GM10248 (cell line): ENCODE results near the gene CSN2.

Source experiments
- CTCF ChIA-PET: fragments of 300-600 bp; sonication (Branson Sonifier 250); formaldehyde crosslinking; extraction: SDS; loops from one replicate; lab custom pipeline; 2021; ENCODE audit warnings: antibody characterized with exemption; lab: Yijun Ruan, JAX
- POLR2A ChIA-PET: fragments of 350-650 bp; sonication (Branson Sonifier 250); formaldehyde crosslinking; extraction: SDS; loops from one replicate; lab custom pipeline; 2020; ENCODE audit warnings: antibody characterized with exemption; lab: Yijun Ruan, JAX
- DNase-seq: peaks from one replicate; pipeline ENCODE4 v3.0.0; 2012; ENCODE audit errors: extremely low spot score
- TF ChIP-seq, protein P1 (sequence below): IDR thresholded peaks from 2 replicates; pipeline ENCODE4 v1.5.1; 2012; ENCODE audit warnings: mild to moderate bottlenecking, low read depth; ENCODE audit errors: extremely low read depth, missing control alignments, control extremely low read depth

The CSN2 gene

DNA sequence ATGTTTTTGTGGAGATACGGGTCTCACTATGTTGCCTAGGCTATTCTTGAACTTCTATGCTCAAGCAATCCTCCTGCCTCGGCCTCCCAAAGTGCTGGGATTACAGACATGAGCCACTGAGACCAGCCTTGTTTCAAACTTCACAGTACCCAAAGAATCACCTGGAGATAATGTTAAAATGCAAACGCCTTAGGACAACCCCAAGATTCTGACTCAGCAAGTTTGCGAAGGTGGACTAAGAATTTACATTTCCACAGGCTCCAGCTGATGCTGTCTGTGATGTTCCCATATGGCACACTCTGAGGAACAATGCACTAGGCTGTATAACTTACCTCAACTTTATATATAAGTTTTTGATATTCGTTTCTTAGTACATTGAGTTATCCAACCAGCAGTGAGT is 29.3 kb upstream of the CSN2 start:
- ChIA-PET POLR2A (no interaction called here), CTCF (no interaction called here)
- TF ChIP-seq, protein P1, sequence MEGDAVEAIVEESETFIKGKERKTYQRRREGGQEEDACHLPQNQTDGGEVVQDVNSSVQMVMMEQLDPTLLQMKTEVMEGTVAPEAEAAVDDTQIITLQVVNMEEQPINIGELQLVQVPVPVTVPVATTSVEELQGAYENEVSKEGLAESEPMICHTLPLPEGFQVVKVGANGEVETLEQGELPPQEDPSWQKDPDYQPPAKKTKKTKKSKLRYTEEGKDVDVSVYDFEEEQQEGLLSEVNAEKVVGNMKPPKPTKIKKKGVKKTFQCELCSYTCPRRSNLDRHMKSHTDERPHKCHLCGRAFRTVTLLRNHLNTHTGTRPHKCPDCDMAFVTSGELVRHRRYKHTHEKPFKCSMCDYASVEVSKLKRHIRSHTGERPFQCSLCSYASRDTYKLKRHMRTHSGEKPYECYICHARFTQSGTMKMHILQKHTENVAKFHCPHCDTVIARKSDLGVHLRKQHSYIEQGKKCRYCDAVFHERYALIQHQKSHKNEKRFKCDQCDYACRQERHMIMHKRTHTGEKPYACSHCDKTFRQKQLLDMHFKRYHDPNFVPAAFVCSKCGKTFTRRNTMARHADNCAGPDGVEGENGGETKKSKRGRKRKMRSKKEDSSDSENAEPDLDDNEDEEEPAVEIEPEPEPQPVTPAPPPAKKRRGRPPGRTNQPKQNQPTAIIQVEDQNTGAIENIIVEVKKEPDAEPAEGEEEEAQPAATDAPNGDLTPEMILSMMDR = no peak
- DNase-seq = no peak

DNA sequence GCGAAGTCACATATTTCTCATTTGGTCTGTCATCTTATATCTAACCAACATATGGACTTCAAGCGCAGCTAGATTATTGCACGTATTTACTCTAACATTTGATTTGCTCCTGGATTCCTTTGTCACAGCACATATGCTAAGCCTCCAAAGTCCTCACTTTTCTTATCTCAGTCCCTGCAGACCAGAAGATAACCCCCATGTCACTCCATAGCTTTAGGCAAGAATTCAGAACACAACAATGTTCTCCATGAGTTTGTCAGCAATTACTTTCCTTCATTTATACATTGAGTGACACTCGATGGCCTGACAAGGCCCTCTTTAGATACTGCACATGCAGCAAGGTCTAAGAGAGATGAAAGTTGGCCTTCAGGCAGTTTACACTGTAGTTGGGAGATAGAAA is 25.5 kb upstream of the CSN2 start:
- ChIA-PET POLR2A (no interaction called here), CTCF (no interaction called here)
- no peak for DNase-seq
- TF ChIP-seq, protein P1 = no peak

DNA sequence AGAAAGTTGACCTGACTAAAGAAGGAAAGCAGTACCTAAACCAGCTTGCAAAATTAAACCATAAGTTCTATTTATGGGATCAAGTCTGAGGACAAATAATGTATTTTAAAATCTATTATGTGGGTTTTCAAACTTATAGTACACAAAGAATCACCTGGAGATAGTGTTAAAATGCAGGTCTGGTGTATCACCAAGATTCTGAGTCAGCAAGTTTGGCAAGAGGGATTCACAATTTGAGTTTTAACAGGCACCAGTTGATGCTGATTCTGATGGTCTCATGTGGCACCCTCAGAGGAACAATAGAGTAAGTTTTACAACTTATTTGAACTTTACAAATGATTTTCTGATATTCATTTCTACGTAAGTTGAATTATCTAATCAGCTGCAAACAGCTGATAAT is 21.1 kb upstream of the CSN2 start:
- CTCF ChIA-PET = no interaction called here

DNA sequence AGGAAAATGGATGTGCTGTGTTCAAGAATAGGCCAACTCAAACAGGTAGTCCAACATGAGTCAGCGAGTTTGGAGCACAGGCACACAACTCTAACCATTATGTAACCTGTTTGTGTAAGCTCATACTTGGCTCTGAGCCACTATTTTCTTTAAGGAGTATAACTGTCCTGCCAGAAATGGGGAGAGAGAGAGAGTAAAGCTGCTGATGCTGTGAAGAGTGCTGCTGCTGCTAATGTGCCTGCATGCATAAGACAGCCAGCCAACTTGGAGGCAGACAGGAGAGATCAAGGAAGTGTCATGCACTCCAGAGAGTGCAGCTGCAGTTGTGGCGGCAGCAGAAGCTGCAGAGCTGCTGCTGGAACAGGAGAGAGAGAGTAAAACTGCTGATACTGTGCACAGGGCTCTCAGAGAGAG is 18.5 kb upstream of the CSN2 start:
- TF ChIP-seq, protein P1 = no peak
- POLR2A ChIA-PET = no interaction called here
- CTCF ChIA-PET = no interaction called here
- no peak for DNase-seq

More for the DNA sequence above, 21.1 kb upstream of the CSN2 start:
- TF ChIP-seq, protein P1 = no peak
- POLR2A ChIA-PET = no interaction called here
- DNase-seq = no peak

DNA sequence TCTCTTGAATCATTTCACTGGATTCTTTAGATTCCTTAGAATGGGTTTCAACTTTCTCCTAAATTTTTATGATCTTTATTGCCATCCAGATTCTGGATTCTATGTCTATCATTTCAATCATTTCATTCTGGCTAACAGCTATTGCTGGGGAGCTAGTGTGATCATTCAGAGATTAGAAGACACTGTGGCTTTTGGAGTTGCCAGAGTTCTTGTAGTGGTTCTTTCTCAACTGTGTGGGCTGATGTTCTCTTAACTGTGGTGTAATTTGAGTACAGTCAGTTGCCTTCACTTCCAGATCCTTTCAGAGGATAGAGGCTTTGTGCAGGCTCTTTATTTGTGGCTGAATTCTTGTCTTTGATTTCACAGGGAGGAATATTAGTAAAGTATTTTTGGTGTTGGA is 12.1 kb upstream of the CSN2 start:
- ChIA-PET POLR2A (no interaction called here), CTCF (interaction anchor here (1.1 to 1.5 kb wide), 3 partner anchors 10 to 22 kb away, joined by 3 to 4 read pairs (median 4); no protein-coding TSS in a partner anchor)
- TF ChIP-seq, protein P1 = no peak
- no peak for DNase-seq

DNA sequence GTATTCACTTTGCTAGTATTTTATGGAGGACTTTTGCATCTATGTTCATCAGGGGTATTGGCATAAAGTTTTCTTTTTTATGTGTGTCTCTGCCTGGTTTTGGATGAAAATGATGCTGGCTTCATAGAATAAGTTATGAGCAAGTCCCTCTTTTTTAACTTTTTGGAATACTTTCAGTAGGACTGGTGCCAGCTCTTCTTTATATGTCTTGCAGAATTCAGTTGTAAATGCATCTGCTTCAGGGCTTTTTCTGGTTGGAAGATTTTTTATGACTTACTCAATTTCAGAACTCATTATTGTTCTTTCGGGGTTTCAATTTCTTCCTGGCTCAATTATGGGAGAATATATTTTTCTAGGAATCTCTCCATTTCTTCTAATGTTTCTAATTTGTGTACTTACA is 9.1 kb upstream of the CSN2 start:
- CTCF ChIA-PET = no interaction called here
- no peak for DNase-seq
- POLR2A ChIA-PET = no interaction called here
- TF ChIP-seq, protein P1 = no peak

DNA sequence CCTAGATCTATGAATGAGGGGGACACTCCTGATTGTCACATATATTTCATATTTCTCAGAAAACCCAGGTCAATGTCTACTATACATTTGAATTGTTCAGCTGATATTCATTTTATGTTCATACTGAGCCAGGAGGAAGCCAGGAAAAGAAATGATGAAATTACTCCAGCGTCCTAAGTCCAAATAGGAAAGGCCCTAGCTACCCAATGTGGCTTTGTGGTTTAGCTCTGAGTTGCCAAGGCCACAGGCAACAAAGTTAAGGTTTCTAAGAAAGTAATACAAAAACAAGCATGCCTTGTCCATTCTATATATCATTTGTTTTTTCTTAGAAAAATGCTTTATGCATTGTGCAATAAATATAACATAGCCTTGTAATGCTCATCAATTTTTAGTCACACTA is 4.5 kb upstream of the CSN2 start:
- ChIA-PET POLR2A (no interaction called here), CTCF (no interaction called here)
- no peak for DNase-seq
- TF ChIP-seq, protein P1 = no peak
